Hepatocyte (in vitro differentiated cells): ENCODE results near the gene USP6NL. TPM values are rescaled to one million over a fixed set of nuclear protein-coding genes. Genes with fewer than 3 reads are reported as not detected.

Experiments used
- DNase-seq: peaks from one replicate; pipeline ENCODE4 v3.0.0-alpha.2; 2016; ENCODE audit warnings: low spot score
- H2AFZ ChIP-seq: fragments of 200-600 bp; sonication (generic); 2 replicates; pipeline ENCODE4 v1.6.0; 2016; ENCODE audit warnings: antibody characterized with exemption, mild to moderate bottlenecking
- H3K27ac ChIP-seq: fragments of 200-600 bp; sonication (generic); 2 replicates; pipeline ENCODE4 v1.5.1; 2016; ENCODE audit warnings: mild to moderate bottlenecking
- H3K27me3 ChIP-seq: fragments of 200-600 bp; sonication (generic); 2 replicates; pipeline ENCODE4 v1.6.1; 2016
- H3K36me3 ChIP-seq: fragments of 200-600 bp; sonication (generic); replicated peaks from 2 replicates; pipeline ENCODE4 v1.5.1; 2016; ENCODE audit warnings: low read depth; ENCODE audit not compliant: insufficient read depth
- H3K4me1 ChIP-seq: fragments of 200-600 bp; sonication (generic); 2 replicates; pipeline ENCODE4 v1.5.1; 2016; ENCODE audit warnings: mild to moderate bottlenecking, moderate library complexity; ENCODE audit not compliant: insufficient read depth
- H3K4me2 ChIP-seq: fragments of 200-600 bp; sonication (generic); 2 replicates; pipeline ENCODE4 v1.6.0; 2016
- H3K4me3 ChIP-seq: fragments of 200-600 bp; sonication (generic); 2 replicates; pipeline ENCODE4 v1.5.1; 2016; ENCODE audit warnings: mild to moderate bottlenecking
- H3K79me2 ChIP-seq: fragments of 200-600 bp; sonication (generic); 2 replicates; pipeline ENCODE4 v1.6.0; 2017; ENCODE audit warnings: mild to moderate bottlenecking
- H3K9me2 ChIP-seq: fragments of 200-600 bp; sonication (generic); replicated peaks from 2 replicates; pipeline ENCODE4 v1.6.0; 2017; ENCODE audit warnings: mild to moderate bottlenecking; ENCODE audit not compliant: insufficient read depth
- H3K9me3 ChIP-seq: fragments of 200-600 bp; sonication (generic); 2 replicates; pipeline ENCODE4 v1.5.1; 2016; ENCODE audit warnings: low read depth, mild to moderate bottlenecking
- H4K20me1 ChIP-seq: fragments of 200-600 bp; sonication (generic); 2 replicates; pipeline ENCODE4 v1.6.0; 2016; ENCODE audit warnings: mild to moderate bottlenecking; ENCODE audit not compliant: insufficient read depth, poor library complexity, severe bottlenecking
- EZH2 ChIP-seq: fragments of 200-600 bp; sonication (generic); IDR thresholded peaks from 2 replicates; pipeline ENCODE4 v1.6.1; 2016; ENCODE audit warnings: antibody characterized with exemption, mild to moderate bottlenecking, borderline replicate concordance
- EZH2phosphoT487 ChIP-seq: fragments of 200-600 bp; sonication (generic); IDR thresholded peaks from one replicate; pipeline ENCODE4 v1.6.1; 2018; ENCODE audit warnings: antibody characterized with exemption, mild to moderate bottlenecking, low read depth, moderate library complexity; ENCODE audit not compliant: unreplicated experiment, severe bottlenecking
- WGBS: methylation state at CpG from one replicate; pipeline ENCODE4 v1.1.6; 2016; ENCODE audit warnings: low lambda C conversion rate; ENCODE audit errors: missing lambda C conversion rate; 5-methylcytosine and 5-hydroxymethylcytosine counted together
- polyA plus RNA-seq: library from polyadenylated mRNA; unstranded; fragments of >200 nt; fragmentation: Nextera tagmentation; extraction: Ambion mirVana; gene quantifications from 2 replicates; pipeline ENCODE4 v1.2.1, GENCODE V29; 2016
- total RNA-seq: library from RNA; depleted of rRNA; stranded (reverse); fragments of >200 nt; gene quantifications from 2 replicates; pipeline ENCODE4 v1.2.3, GENCODE V29; 2014
- TF ChIP-seq, protein P1 (sequence below): fragments of 200-600 bp; sonication (generic); IDR thresholded peaks from 2 replicates; pipeline ENCODE4 v1.5.1; 2016; ENCODE audit warnings: antibody characterized with exemption, mild to moderate bottlenecking; ENCODE audit not compliant: poor library complexity

Gene USP6NL
- total and polyA plus RNA-seq, 2 experiments from 2014 or later = 14.9 to 20.8 TPM

DNA sequence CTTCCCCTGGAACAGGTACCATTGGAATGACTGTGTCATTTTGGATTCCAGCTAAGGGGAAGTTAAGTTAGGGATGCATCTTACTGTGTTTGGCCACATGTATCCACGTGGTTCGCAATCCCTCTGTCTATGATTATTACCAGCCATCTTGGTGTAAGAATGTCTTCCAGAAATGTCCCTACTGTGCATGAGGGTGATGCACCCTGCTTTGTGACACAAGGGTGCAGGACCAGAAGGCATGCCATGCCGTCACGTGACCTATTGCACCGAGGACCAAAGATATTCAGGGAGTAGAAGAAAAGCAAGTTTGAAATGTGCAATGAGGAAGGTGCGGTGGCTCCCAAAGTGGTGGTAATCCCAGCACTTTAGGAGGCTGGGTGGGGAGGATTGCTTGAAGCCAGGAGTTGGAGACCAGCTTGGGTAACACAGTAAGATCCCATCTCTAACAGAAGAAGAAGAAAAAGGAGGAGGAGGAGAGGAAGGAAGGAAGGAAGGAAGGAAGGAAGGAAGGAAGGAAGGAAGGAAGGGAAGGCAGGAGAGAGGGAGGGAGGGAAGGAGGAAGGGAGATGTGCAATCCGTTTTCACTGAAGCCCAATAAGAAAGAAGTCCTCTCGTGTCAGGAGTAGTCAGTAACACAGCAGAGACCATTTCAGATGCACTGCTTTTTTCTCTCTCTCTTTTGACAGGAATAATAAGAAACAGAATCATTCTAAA is 42.5 kb upstream of the USP6NL start:
- TF ChIP-seq, protein P1, sequence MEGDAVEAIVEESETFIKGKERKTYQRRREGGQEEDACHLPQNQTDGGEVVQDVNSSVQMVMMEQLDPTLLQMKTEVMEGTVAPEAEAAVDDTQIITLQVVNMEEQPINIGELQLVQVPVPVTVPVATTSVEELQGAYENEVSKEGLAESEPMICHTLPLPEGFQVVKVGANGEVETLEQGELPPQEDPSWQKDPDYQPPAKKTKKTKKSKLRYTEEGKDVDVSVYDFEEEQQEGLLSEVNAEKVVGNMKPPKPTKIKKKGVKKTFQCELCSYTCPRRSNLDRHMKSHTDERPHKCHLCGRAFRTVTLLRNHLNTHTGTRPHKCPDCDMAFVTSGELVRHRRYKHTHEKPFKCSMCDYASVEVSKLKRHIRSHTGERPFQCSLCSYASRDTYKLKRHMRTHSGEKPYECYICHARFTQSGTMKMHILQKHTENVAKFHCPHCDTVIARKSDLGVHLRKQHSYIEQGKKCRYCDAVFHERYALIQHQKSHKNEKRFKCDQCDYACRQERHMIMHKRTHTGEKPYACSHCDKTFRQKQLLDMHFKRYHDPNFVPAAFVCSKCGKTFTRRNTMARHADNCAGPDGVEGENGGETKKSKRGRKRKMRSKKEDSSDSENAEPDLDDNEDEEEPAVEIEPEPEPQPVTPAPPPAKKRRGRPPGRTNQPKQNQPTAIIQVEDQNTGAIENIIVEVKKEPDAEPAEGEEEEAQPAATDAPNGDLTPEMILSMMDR = no peak
- TF ChIP-seq EZH2 (no peak), EZH2phosphoT487 (no peak)
- Histone ChIP-seq H4K20me1 (no peaks in the 10 kb centered on the region), H2AFZ (no peak overlapping the region), H3K27ac (no peak overlapping the region), H3K4me2 (no peak overlapping the region), H3K4me3 (no peak overlapping the region), H3K79me2 (no peaks in the 10 kb centered on the region), H3K36me3 (no peaks in the 10 kb centered on the region), H3K9me3 (no peaks in the 10 kb centered on the region), H3K9me2 (no peaks in the 10 kb centered on the region), H3K27me3 (peaks cover 4% of the 10 kb centered on the region), H3K4me1 (no peaks in the 10 kb centered on the region)
- DNase-seq = no peak
- whole genome bisulfite sequencing = 88% methylated on average over 8 of the region's 8 CpGs

DNA sequence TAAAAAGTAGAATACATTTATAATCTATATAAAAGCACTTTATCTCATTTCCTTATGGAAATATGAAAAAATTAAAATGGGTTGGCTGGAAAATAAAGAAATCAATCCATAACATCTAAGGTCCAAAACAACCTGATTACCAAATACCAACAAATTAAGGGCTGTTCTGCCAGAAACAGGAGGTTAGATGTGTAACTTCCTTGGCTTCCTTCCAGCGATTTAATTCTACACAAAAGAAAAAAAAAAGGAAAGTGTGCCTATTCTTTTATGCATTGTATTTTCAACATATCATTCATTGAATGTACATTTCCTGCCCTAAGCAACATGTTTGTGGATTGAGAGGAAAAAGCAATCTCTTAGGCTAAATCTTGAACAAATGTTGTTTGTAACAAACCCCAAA is 36.2 kb upstream of the USP6NL start:
- H3K27ac ChIP-seq = no peak overlapping the region

DNA sequence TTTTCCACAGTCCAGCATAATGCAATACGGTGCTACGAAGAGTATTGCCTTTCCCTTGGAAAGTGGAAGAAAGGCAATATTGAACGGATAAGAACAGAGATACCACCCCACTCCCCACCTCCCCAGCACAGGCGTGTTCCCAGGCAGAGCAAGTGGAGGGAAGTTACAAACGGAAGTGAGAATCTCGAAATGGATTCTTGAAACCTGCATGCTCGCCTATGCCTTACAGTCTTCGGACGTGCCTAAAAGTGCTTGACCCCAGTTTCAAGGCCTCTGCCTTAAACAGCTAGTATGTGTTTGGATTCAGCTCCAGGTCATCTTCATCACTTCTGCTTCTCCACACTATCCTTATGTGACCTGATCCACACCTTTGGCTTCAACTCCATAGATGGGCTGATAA is 35.0 kb upstream of the USP6NL start:
- Histone ChIP-seq H3K36me3 (no peaks in the 10 kb centered on the region), H4K20me1 (no peaks in the 10 kb centered on the region), H3K4me3 (no peak overlapping the region), H3K4me1 (no peaks in the 10 kb centered on the region), H3K27me3 (no peaks in the 10 kb centered on the region), H3K4me2 (no peak overlapping the region), H3K9me2 (no peaks in the 10 kb centered on the region), H3K27ac (no peak overlapping the region), H2AFZ (no peak overlapping the region), H3K79me2 (no peaks in the 10 kb centered on the region), H3K9me3 (no peaks in the 10 kb centered on the region)
- 84% methylated on average over 9 of the region's 9 CpGs for WGBS
- no peak for TF ChIP-seq EZH2
- TF ChIP-seq EZH2phosphoT487 = no peak
- TF ChIP-seq, protein P1 = no peak
- DNase-seq = no peak

More for the DNA sequence above, 36.2 kb upstream of the USP6NL start:
- Histone ChIP-seq H2AFZ (no peak overlapping the region), H3K4me1 (no peaks in the 10 kb centered on the region), H3K9me3 (no peaks in the 10 kb centered on the region), H3K36me3 (no peaks in the 10 kb centered on the region), H3K27me3 (no peaks in the 10 kb centered on the region), H3K9me2 (no peaks in the 10 kb centered on the region), H4K20me1 (no peaks in the 10 kb centered on the region), H3K4me2 (no peak overlapping the region), H3K79me2 (no peaks in the 10 kb centered on the region), H3K4me3 (no peak overlapping the region)
- DNase-seq = no peak
- TF ChIP-seq, protein P1 = no peak
- TF ChIP-seq EZH2phosphoT487 (no peak), EZH2 (no peak)
- WGBS = 94% methylated on average over 1 of the region's 1 CpG
